HepG2 (cell line): ENCODE measurements around the gene HES6.

Experiments
- ARID2 ChIP-seq: sonication (generic); formaldehyde crosslinking; IDR thresholded peaks from 2 replicates; pipeline ENCODE4 v1.8.1; 2022; ENCODE audit warnings: mild to moderate bottlenecking, missing genetic modification reagents, borderline replicate concordance
- MXI1 ChIP-seq: IDR thresholded peaks from 3 replicates; pipeline ENCODE4 v1.6.1; 2012; ENCODE audit warnings: low read depth, low read length, inconsistent platforms, borderline replicate concordance
- RAD51 ChIP-seq: fragments of 450-650 bp; IDR thresholded peaks from 2 replicates; pipeline ENCODE4 v1.6.1; 2016; ENCODE audit warnings: borderline replicate concordance
- TF ChIP-seq, protein P1 (sequence below), 2 experiments: IDR thresholded peaks; 2 replicates each; pipeline ENCODE4 v1.6.1; 2011 to 2012; ENCODE audit warnings: low read length in 2 of 2, borderline replicate concordance in 1 of 2, low read depth in 1 of 2, mild to moderate bottlenecking in 1 of 2, moderate library complexity in 1 of 2

GRCh38 chr2:238278626-238279323 is 38.9 kb upstream of the HES6 start:
- TF ChIP-seq, protein P1, sequence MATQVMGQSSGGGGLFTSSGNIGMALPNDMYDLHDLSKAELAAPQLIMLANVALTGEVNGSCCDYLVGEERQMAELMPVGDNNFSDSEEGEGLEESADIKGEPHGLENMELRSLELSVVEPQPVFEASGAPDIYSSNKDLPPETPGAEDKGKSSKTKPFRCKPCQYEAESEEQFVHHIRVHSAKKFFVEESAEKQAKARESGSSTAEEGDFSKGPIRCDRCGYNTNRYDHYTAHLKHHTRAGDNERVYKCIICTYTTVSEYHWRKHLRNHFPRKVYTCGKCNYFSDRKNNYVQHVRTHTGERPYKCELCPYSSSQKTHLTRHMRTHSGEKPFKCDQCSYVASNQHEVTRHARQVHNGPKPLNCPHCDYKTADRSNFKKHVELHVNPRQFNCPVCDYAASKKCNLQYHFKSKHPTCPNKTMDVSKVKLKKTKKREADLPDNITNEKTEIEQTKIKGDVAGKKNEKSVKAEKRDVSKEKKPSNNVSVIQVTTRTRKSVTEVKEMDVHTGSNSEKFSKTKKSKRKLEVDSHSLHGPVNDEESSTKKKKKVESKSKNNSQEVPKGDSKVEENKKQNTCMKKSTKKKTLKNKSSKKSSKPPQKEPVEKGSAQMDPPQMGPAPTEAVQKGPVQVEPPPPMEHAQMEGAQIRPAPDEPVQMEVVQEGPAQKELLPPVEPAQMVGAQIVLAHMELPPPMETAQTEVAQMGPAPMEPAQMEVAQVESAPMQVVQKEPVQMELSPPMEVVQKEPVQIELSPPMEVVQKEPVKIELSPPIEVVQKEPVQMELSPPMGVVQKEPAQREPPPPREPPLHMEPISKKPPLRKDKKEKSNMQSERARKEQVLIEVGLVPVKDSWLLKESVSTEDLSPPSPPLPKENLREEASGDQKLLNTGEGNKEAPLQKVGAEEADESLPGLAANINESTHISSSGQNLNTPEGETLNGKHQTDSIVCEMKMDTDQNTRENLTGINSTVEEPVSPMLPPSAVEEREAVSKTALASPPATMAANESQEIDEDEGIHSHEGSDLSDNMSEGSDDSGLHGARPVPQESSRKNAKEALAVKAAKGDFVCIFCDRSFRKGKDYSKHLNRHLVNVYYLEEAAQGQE (IDR thresholded peaks at IDR 0.05; ENCODE audit: borderline replicate concordance in 1 of 2, low read depth in 1 of 2, low read length in 2 of 2), result no peak
- TF ChIP-seq MXI1, result no peak
- TF ChIP-seq RAD51, result no peak
- TF ChIP-seq ARID2, result no peak
